Omental fat pad (tissue), 4 donors: ENCODE data around the gene KIRREL3. TPM values are rescaled to one million over a fixed set of nuclear protein-coding genes. Genes with fewer than 3 reads are reported as not detected.

Experiments
- ATAC-seq: fragments of 150-250 bp; one replicate; pipeline ENCODE4 v1.9.1; 2016; ENCODE audit warnings: mild to moderate bottlenecking, moderate library complexity; ENCODE audit not compliant: low FRiP score
- DNase-seq: peaks from one replicate; pipeline ENCODE4 v3.0.0-alpha.2; 2019; ENCODE audit warnings: low spot score
- total RNA-seq, 4 donors: library from RNA; depleted of rRNA; stranded (reverse); fragments of >200 nt; gene quantifications; one replicate each; pipeline ENCODE4 v1.1.0, GENCODE V29; 2016
- TF ChIP-seq, protein P1 (sequence below), 3 donors: fragments of 450-650 bp; IDR thresholded peaks; one replicate each; pipeline ENCODE4 v1.5.1; 2016 to 2017; ENCODE audit warnings: antibody characterized with exemption in 3 of 3, mild to moderate bottlenecking in 3 of 3, moderate library complexity in 2 of 3

KIRREL3 gene
- under 1 TPM in 2 of 4 donors, not detected in 2; 0.09 to 0.60 TPM for total RNA-seq

DNA sequence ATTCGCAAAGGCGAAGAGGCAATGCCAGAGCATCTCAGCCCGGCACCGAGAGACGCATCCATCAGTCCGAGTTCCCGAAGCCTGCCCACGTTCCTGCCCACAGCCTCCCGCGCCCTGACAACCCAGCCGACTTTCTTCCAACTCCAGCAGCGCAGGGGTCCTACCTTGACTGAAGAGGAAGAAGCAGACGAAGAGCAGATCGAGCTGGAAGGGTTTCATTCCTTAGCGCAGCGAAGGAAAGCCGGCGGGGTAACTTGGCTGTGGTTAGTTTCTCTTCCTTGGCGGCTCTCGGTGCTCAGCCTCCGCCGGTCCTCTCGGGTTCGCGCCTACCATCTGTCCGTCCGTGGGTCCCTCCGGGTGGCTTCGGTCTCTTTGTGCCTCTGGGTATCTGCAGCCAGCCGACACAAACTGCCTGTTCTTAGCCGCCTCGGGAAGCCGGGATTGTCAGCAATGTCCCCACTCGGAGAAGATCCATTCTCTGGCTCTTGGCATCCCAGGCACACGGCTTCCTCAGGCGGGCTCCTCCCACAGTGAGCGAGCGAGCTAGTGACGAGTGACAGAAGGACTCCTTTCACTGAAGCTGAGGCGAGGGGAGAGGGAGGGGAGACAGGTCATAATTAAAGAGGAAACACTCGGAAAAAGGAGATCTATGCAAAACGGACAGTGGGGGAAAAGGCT lies at the start of gene KIRREL3:
KIRREL3 (minus strand) TSS at position 480 of the 678 bp plus-strand sequence.
- TF ChIP-seq, protein P1, sequence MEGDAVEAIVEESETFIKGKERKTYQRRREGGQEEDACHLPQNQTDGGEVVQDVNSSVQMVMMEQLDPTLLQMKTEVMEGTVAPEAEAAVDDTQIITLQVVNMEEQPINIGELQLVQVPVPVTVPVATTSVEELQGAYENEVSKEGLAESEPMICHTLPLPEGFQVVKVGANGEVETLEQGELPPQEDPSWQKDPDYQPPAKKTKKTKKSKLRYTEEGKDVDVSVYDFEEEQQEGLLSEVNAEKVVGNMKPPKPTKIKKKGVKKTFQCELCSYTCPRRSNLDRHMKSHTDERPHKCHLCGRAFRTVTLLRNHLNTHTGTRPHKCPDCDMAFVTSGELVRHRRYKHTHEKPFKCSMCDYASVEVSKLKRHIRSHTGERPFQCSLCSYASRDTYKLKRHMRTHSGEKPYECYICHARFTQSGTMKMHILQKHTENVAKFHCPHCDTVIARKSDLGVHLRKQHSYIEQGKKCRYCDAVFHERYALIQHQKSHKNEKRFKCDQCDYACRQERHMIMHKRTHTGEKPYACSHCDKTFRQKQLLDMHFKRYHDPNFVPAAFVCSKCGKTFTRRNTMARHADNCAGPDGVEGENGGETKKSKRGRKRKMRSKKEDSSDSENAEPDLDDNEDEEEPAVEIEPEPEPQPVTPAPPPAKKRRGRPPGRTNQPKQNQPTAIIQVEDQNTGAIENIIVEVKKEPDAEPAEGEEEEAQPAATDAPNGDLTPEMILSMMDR (IDR thresholded peaks at IDR 0.05): no peak
- ATAC-seq: no peak
- no peak for DNase-seq

DNA sequence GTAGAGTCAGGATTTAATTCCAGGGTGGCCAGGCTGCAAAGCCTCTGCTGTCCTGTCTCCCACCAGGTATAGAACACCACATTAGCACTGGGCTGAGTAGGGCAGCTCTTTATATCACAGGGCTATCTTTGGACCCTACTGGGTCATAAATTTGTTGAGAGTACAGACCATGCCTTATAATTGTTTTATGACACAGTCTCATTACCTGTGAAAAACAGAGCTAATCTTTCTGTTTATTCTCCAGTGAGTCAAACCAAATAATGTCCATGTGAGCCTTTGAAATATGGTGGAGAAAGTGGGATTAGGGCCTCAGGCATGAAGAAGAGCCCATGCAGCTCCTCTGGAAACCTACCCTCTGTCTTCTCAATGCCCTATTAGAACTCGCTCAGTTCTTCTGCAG lies 49.6 kb upstream of the KIRREL3 start:
- TF ChIP-seq, protein P1 (IDR thresholded peaks at IDR 0.05): no peak
- no peak for DNase-seq
- no peak for ATAC-seq

DNA sequence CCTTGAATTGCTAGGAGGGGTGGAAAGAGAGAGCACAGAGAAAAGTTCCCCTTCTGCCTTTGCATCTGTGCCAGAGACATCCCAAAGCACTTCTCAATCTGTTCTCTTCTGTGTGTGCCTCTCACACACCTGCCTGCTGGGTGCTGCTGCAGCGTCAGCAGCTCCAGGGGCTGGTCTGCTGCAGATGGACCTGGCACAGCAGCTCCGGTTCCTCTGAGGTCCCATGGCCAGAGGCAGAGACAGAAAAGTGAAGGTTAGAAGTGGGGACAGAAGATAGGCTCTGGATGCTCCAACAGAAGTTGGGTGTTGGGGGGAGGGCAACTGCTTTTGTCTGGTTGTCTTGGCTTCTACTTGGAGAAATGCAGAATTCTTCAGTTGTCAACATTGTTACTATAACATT lies 48.9 kb upstream of the KIRREL3 start:
- TF ChIP-seq, protein P1 (IDR thresholded peaks at IDR 0.05): no peak
- no peak for ATAC-seq

DNA sequence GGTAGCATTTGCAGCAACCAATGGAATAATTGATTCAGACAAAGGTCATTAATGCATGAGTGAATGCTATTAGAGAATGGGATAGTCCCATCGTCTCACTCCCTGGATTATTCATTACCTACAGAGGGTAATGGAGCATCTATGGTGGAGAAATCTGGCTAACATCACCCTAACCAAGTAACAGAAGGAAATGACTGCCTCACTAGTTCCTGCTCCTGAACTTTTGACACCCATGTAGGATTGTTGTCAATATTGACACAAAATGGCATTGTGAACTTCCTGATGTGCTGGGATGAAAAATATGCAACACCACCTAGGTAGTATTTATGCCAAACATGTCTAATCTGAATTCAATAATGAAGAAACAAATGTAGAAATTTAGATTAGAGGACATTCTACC lies 44.0 kb upstream of the KIRREL3 start:
- TF ChIP-seq, protein P1 (IDR thresholded peaks at IDR 0.05): no peak
- no peak for ATAC-seq
- no peak for DNase-seq

More for the DNA sequence above, 48.9 kb upstream of the KIRREL3 start:
- no peak for DNase-seq

DNA sequence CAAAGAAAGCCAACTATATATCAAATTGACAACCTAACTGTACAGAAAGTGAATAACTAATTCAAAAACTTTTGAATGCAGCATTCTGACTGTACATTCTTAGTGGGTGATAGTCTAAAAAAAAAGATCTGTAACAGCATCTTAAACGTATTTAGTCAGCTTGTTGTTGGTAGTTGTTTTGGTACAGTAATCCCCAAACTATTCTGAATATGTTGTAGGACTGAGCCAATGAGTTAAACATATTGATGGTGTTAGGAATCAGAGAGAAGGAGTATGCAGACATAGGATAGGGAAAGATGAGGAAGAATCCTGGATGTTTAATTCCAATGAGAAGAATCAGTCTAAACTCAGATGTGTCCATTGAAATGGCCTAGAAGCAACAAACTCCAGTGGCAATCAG lies 41.9 kb upstream of the KIRREL3 start:
- ATAC-seq: no peak

DNA sequence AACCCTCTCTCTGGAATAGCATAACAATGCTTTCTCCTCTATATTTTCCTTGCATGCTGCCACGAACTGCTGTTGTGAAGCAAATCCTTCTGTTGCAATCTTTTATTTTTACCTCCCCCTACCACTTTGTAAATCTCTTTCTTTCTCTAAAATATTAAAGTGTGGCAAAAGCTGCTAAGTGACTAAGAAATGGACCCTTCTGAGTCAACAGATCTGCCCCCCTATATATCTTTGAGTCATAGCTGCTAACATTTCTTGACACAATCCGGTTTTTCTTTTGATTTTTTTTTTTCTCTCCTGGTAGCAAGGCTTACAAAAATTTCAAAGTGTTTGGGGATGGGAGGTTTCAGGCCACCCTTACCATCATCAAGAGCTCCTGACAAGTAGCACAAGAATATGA lies 39.0 kb upstream of the KIRREL3 start:
- DNase-seq (no peak), ATAC-seq (no peak)
- TF ChIP-seq, protein P1 (IDR thresholded peaks at IDR 0.05): no peak

More for the DNA sequence above, 41.9 kb upstream of the KIRREL3 start:
- TF ChIP-seq, protein P1 (IDR thresholded peaks at IDR 0.05): no peak
- DNase-seq: no peak

DNA sequence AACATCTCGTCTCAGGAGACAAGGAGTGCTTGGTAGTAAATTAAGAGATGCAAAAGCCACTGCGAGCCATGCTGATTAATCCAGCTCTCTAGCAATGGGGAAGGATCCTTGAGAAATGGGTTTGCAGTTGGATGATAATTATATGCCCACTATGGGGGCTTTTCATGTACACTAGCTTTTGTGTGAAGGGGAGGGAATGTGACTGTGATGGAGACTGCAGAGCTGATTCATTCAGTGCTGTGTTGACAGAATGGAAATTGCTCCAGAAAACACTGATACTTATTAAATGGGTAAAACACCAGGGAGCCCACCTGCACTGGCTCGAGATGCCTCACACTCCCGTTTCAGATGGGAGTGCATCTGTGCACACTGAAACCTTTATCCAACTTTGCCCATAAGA lies 37.0 kb upstream of the KIRREL3 start:
- DNase-seq (no peak), ATAC-seq (no peak)
- TF ChIP-seq, protein P1 (IDR thresholded peaks at IDR 0.05): no peak
